ENCODE measurements around the gene SF3A1. TPM values are rescaled to one million over a fixed set of nuclear protein-coding genes. Genes with fewer than 3 reads are reported as not detected.

Gene SF3A1
- total and polyA plus RNA-seq, 9 of the 15 experiments (the other 6 are each of a cell fraction or from before 2014, with no cell fraction given), result 6.7 to 228 (median 13.0) TPM

DNA sequence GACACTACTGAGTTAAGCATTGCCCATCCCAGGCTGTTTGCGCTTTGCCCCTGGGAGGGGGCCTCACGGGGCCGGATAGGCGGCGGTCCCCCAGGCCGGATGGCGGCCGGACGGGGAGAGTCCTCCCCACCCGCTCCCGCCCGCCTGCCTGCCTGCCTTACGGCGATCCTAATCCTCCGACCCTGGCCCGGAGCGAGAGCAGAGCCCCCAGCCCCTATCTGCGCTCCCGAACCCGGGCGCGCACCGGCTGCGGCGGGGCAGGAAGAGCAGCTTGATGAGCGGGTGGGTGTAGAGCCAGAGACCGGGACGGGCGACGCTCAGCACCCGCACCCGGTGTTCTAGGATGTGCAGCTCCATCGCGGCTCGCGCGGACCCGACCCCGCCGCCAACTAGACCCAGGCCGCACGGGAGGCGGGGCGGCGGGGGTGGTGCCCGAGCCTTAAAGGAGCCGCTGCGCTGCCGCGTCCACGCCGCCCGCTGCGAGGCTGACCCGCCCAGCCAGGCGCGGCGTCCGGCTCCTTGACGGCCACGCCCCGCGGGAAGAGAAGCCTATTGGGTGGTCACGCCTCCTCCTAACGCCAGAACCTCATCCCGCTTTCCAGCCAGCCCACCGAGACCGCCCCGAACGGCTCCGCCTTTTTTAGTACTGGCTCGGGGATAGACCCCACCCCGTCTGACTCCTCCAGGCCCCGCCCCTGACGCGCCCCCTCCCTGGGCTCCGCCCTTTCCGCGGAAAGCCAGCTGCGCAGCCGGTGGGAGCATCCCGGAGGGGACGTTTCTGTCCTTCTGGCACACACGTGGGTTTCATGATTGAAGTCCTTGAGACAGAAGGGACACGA is 67.3 kb downstream of the SF3A1 start, which contains the start of gene CASTOR1 (continued):
- TF ChIP-seq MCM3 (IDR thresholded peaks at IDR 0.05), result no peak
- no peak for TF ChIP-seq NFE2 (IDR thresholded peaks at IDR 0.05; ENCODE audit: low read depth)
- no peak for TF ChIP-seq POLR2AphosphoS5 (IDR thresholded peaks at IDR 0.05; ENCODE audit: control insufficient read depth, insufficient read depth, low read depth, low read length)
- TF ChIP-seq, protein P1, sequence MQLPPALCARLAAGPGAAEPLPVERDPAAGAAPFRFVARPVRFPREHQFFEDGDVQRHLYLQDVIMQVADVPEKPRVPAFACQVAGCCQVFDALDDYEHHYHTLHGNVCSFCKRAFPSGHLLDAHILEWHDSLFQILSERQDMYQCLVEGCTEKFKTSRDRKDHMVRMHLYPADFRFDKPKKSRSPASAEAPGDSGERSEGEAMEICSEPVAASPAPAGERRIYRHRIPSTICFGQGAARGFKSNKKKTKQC (CRISPR knock-in tag; IDR thresholded peaks at IDR 0.05), result no peak
- no peak for TF ChIP-seq ZNF239 (CRISPR knock-in tag; IDR thresholded peaks at IDR 0.05)
- no peak for TF ChIP-seq BRF1 (IDR thresholded peaks at IDR 0.05; ENCODE audit: borderline replicate concordance, extremely low read depth, insufficient read length)
- TF ChIP-seq RBM22 (IDR thresholded peaks at IDR 0.05; ENCODE audit: low read depth, low read length, poor library complexity, severe bottlenecking), result peak; percentile 25
- no peak for TF ChIP-seq ZNF212 (CRISPR knock-in tag; IDR thresholded peaks at IDR 0.05)
- TF ChIP-seq, protein P2, sequence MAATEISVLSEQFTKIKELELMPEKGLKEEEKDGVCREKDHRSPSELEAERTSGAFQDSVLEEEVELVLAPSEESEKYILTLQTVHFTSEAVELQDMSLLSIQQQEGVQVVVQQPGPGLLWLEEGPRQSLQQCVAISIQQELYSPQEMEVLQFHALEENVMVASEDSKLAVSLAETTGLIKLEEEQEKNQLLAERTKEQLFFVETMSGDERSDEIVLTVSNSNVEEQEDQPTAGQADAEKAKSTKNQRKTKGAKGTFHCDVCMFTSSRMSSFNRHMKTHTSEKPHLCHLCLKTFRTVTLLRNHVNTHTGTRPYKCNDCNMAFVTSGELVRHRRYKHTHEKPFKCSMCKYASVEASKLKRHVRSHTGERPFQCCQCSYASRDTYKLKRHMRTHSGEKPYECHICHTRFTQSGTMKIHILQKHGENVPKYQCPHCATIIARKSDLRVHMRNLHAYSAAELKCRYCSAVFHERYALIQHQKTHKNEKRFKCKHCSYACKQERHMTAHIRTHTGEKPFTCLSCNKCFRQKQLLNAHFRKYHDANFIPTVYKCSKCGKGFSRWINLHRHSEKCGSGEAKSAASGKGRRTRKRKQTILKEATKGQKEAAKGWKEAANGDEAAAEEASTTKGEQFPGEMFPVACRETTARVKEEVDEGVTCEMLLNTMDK (IDR thresholded peaks at IDR 0.05; ENCODE audit: borderline replicate concordance, insufficient read depth, low read depth, low read length, poor library complexity, severe bottlenecking), result no peak
- TF ChIP-seq ERF (CRISPR knock-in tag; IDR thresholded peaks at IDR 0.05), result no peak
- TF ChIP-seq PCBP1 (IDR thresholded peaks at IDR 0.05; ENCODE audit: low read depth, low read length, poor library complexity, severe bottlenecking), result no peak
- TF ChIP-seq RBBP5 (IDR thresholded peaks at IDR 0.05; ENCODE audit: borderline replicate concordance, insufficient read depth, low read length, poor library complexity, severe bottlenecking), result no peak
- TF ChIP-seq PHF8 (IDR thresholded peaks at IDR 0.05; ENCODE audit: borderline replicate concordance, low read length), result peak; percentile 39; the same call in 1 of the 2 replicates
- peak; percentile 79 for TF ChIP-seq POLR2G (IDR thresholded peaks at IDR 0.05; ENCODE audit: low read depth, low read length)
- TF ChIP-seq, protein P3, sequence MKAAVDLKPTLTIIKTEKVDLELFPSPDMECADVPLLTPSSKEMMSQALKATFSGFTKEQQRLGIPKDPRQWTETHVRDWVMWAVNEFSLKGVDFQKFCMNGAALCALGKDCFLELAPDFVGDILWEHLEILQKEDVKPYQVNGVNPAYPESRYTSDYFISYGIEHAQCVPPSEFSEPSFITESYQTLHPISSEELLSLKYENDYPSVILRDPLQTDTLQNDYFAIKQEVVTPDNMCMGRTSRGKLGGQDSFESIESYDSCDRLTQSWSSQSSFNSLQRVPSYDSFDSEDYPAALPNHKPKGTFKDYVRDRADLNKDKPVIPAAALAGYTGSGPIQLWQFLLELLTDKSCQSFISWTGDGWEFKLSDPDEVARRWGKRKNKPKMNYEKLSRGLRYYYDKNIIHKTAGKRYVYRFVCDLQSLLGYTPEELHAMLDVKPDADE (conservative IDR thresholded peaks at IDR 0.05; ENCODE audit: control insufficient read depth, low read depth, low read length), result 0 out of 2 replicates have a peak, but pooled peaks have one; percentile 18
- no peak for TF ChIP-seq ZFPM2 (CRISPR knock-in tag; IDR thresholded peaks at IDR 0.05)
- TF ChIP-seq SIN3B (IDR thresholded peaks at IDR 0.05; ENCODE audit: low read depth), result no peak
- TF ChIP-seq ZNF77 (CRISPR knock-in tag; IDR thresholded peaks at IDR 0.05), result no peak
- TF ChIP-seq MYC (IDR thresholded peaks at IDR 0.05; ENCODE audit: low read depth, low read length), result 0 out of 2 replicates have a peak, but pooled peaks have one; percentile 13
- TF ChIP-seq MYC (CRISPR knock-in tag; IDR thresholded peaks at IDR 0.05; ENCODE audit: borderline replicate concordance, low read depth), result no peak
- TF ChIP-seq, protein P4, sequence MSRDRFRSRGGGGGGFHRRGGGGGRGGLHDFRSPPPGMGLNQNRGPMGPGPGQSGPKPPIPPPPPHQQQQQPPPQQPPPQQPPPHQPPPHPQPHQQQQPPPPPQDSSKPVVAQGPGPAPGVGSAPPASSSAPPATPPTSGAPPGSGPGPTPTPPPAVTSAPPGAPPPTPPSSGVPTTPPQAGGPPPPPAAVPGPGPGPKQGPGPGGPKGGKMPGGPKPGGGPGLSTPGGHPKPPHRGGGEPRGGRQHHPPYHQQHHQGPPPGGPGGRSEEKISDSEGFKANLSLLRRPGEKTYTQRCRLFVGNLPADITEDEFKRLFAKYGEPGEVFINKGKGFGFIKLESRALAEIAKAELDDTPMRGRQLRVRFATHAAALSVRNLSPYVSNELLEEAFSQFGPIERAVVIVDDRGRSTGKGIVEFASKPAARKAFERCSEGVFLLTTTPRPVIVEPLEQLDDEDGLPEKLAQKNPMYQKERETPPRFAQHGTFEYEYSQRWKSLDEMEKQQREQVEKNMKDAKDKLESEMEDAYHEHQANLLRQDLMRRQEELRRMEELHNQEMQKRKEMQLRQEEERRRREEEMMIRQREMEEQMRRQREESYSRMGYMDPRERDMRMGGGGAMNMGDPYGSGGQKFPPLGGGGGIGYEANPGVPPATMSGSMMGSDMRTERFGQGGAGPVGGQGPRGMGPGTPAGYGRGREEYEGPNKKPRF (IDR thresholded peaks at IDR 0.05; ENCODE audit: low read depth, low read length), result no peak

All from K562 (cell line).